Type B pancreatic cell (in vitro differentiated cells): ENCODE results near the gene SLC6A1. TPM values are rescaled to one million over a fixed set of nuclear protein-coding genes. Genes with fewer than 3 reads are reported as not detected.

Source experiments
- DNase-seq: peaks from one replicate; pipeline ENCODE4 v3.0.0; 2021; ENCODE audit warnings: mixed read lengths; ENCODE audit not compliant: unreplicated experiment; ENCODE audit errors: extremely low spot score
- H3K27ac Mint-ChIP-seq: 2 replicates; pipeline ENCODE4 v1.8.0; 2021; ENCODE audit warnings: mild to moderate bottlenecking, mixed read lengths
- H3K27me3 Mint-ChIP-seq: 2 replicates; pipeline ENCODE4 v1.8.0; 2021; ENCODE audit warnings: mixed read lengths
- H3K36me3 Mint-ChIP-seq: 2 replicates; pipeline ENCODE4 v1.8.0; 2021; ENCODE audit warnings: mixed read lengths
- H3K4me1 Mint-ChIP-seq: one replicate; pipeline ENCODE4 v1.8.0; 2021; ENCODE audit warnings: mixed read lengths; ENCODE audit not compliant: unreplicated experiment
- H3K4me3 Mint-ChIP-seq: 2 replicates; pipeline ENCODE4 v1.8.0; 2021; ENCODE audit warnings: mild to moderate bottlenecking, mixed read lengths
- H3K9me3 Mint-ChIP-seq: 2 replicates; pipeline ENCODE4 v1.8.0; 2021; ENCODE audit warnings: mixed read lengths
- CTCF ChIP-seq: fragments of 200-600 bp; sonication (generic); conservative IDR thresholded peaks from 2 replicates; pipeline ENCODE4 v1.5.0; 2021; ENCODE audit warnings: antibody characterized with exemption, mild to moderate bottlenecking
- total RNA-seq: library from RNA; stranded (reverse); gene quantifications from 2 replicates; pipeline ENCODE4 v1.2.1, GENCODE V29; 2021; ENCODE audit warnings: low replicate concordance

The SLC6A1 gene
- total RNA-seq, 1 donor from 2014 or later: 6.3 TPM

- Mint-ChIP-seq H3K36me3 (no peaks in the 10 kb centered on the region), H3K4me3 (no peak overlapping the region), H3K27ac (no peak overlapping the region)
Observed at GRCh38 chr3:11076711-11077110, 84.2 kb downstream of the SLC6A1 start.

DNA sequence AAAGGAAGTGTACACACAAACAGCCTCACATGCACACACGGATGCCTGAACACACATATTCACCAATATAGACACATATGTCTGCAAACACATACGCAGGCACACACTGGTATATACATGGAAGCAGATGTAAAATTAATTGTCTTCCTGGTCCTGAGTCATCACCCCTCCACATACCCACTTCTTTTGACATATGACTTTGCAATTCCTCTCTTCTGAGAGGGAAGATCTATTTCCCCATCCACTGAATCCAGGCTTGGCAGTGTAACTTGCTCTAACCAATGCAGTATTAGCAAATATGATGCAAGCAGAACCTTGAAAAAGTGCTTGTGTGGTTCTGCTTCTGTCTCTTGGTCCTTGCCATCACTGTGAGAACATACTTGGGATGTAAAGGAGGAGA, 84.9 kb downstream of the SLC6A1 start:
- H3K27me3 Mint-ChIP-seq: peaks cover 29% of the 10 kb centered on the region

More at GRCh38 chr3:11076711-11077110, 84.2 kb downstream of the SLC6A1 start:
- no peak for TF ChIP-seq CTCF
- Mint-ChIP-seq H3K27me3 (peaks cover 24% of the 10 kb centered on the region), H3K9me3 (peaks cover 12% of the 10 kb centered on the region), H3K4me1 (no peaks in the 10 kb centered on the region)
- DNase-seq: no peak

DNA sequence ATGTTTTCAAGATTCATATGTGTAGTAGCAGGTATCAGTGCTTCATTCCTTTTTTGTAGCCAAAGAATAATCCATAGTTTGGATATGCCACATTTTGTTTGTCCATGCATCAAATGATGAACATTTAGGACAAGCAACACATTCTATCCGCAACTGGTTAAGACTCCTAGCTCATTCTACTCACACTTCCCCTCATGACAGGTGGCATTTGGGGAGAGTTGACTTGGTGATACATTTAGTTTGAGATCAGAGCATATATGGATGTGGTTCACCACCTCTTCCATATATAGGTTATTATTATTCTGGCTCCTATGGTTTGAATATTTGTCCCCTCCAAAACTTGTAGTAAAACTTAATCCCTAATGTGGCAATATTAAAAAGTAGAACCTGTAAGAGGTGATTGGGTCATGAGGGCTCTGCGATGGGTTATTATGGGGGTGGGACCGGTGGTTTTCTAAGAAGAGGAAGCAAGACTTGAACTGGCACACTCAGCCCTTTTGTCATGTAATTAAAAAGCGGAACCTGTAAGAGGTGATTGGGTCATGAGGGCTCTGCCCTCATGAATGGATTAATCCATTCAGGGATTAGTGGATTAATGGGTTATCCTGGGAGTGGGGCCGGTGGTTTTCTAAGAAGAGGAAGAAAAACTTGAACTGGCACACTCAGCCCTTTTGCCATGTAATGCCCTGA, 86.4 kb downstream of the SLC6A1 start:
- Mint-ChIP-seq H3K9me3 (peaks cover 12% of the 10 kb centered on the region), H3K27me3 (peaks cover 23% of the 10 kb centered on the region), H3K36me3 (no peaks in the 10 kb centered on the region), H3K27ac (no peak overlapping the region), H3K4me3 (no peak overlapping the region), H3K4me1 (no peaks in the 10 kb centered on the region)
- no peak for TF ChIP-seq CTCF
- DNase-seq: no peak

More for the DNA sequence above, 84.9 kb downstream of the SLC6A1 start:
- no peak for DNase-seq
- Mint-ChIP-seq H3K4me3 (no peak overlapping the region), H3K4me1 (no peaks in the 10 kb centered on the region), H3K9me3 (peaks cover 12% of the 10 kb centered on the region), H3K27ac (no peak overlapping the region), H3K36me3 (no peaks in the 10 kb centered on the region)
- no peak for TF ChIP-seq CTCF

GRCh38 chr3:11080492-11080891, 87.9 kb downstream of the SLC6A1 start:
- no peak overlapping the region for H3K27ac Mint-ChIP-seq
- H3K9me3 Mint-ChIP-seq: peaks cover 4% of the 10 kb centered on the region
- no peak overlapping the region for H3K4me3 Mint-ChIP-seq
- no peaks in the 10 kb centered on the region for H3K36me3 Mint-ChIP-seq
- DNase-seq: no peak
- peaks cover 19% of the 10 kb centered on the region for H3K27me3 Mint-ChIP-seq
- H3K4me1 Mint-ChIP-seq: no peaks in the 10 kb centered on the region
- no peak for TF ChIP-seq CTCF

DNA sequence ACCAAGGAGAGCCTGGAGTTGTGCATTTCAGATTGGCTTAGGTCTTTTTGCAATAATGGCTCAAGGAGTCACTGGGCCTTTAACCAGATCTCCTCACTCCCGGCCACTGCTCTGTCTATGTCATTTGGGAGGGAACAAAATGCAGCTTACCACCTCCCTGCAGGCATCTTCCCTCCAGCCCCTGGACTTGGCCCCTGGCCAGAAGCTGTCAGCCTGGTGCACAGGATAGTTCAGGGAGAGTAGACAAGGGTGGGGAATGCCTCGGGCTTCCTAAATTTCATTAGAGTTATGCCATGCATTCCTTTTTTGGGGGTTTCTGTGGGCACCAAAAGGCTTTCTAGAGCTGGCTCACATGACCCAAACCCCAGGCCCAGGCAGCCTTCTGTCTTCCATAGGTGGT, 91.5 kb downstream of the SLC6A1 start:
- H3K9me3 Mint-ChIP-seq: no peaks in the 10 kb centered on the region

More for the DNA sequence above, 91.5 kb downstream of the SLC6A1 start:
- Mint-ChIP-seq H3K27me3 (peaks cover 11% of the 10 kb centered on the region), H3K4me1 (no peaks in the 10 kb centered on the region), H3K36me3 (no peaks in the 10 kb centered on the region), H3K27ac (no peak overlapping the region), H3K4me3 (no peak overlapping the region)
- TF ChIP-seq CTCF: no peak
- DNase-seq: no peak
